ENCODE measurements around the gene IL18BP. TPM values are rescaled to one million over a fixed set of nuclear protein-coding genes. Genes with fewer than 3 reads are reported as not detected.

Gene IL18BP
- total and polyA plus RNA-seq, 2 donors (not counting 3 experiments of a cell fraction or from before 2014, with no cell fraction given): 12.9 to 20.1 TPM

DNA sequence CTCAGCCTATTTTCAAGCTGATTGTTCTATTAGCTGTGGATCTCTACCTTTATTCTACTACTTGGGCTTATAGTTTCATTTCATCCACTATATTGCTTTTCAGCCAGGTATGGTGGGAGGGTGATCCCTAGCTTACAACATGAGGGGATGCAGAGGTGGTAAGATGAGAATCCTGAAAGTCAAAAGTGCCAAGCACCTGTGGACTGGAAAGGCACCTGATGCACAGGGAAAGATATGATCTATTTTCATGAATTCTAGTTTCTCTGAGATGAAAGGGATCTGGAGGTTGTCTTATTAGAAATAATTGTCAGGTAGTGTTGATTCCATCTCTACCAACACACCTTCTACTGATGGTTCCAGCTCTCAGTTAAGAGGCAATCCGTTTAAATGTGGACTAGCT lies 21.6 kb upstream of the IL18BP start:
- dilution Hi-C loops (cut with MboI; ENCODE audit: extremely low pct_ligation_motif_present, low sequenced_read_pairs): no loop called here
- H3K4me1 ChIP-seq (ENCODE audit: control insufficient read depth, extremely low read depth, insufficient read depth, low read length): no peaks in the 10 kb centered on the region
- ChIA-PET CTCF (interaction anchor here (0.7 to 3.7 kb wide), 26 partner anchors 9 to 457 kb away, joined by 3 to 38 read pairs (median 4); partner anchors contain the start of gene CLPB), POLR2A (no interaction called here)
- DNase-seq (ENCODE audit: low read depth, low spot score) (no peak), FAIRE-seq (no peak)
- no peaks in the 10 kb centered on the region for H4K20me1 ChIP-seq (replicated peaks; ENCODE audit: control insufficient read depth, extremely low read depth, insufficient read depth, low read length)
- H3K36me3 ChIP-seq (ENCODE audit: control insufficient read depth in 2 of 2, extremely low read depth in 1 of 2, insufficient read depth in 2 of 2, low read length in 2 of 2): peaks cover 3 to 19% of the 10 kb centered on the region in 2 experiments
- H3K27me3 ChIP-seq (ENCODE audit: control insufficient read depth in 2 of 2, insufficient read depth in 2 of 2, low read length in 2 of 2): no peaks in the 10 kb centered on the region
- no peak overlapping the region for H3K4me3 ChIP-seq (replicated peaks in 1 of 3; ENCODE audit: insufficient read depth in 1 of 3, low read depth in 1 of 3, low read length in 3 of 3)
- H3K9me3 ChIP-seq (replicated peaks; ENCODE audit: control insufficient read depth, insufficient read depth, low read length): no peaks in the 10 kb centered on the region
- peaks cover 72% of the 10 kb centered on the region for H3K79me2 ChIP-seq (ENCODE audit: control insufficient read depth, insufficient read depth, low read length)
- H3K9ac ChIP-seq (replicated peaks; ENCODE audit: extremely low read depth, insufficient read depth, low read length): no peak overlapping the region
- no TSS peak for BruUV-seq (replicated peaks)
- no peak for TF ChIP-seq JUN (IDR thresholded peaks at IDR 0.05; ENCODE audit: borderline replicate concordance, insufficient read depth, insufficient read length, low read depth)
- no peak for TF ChIP-seq MYC (IDR thresholded peaks at IDR 0.05; ENCODE audit: low read depth, low read length)
- no peak for TF ChIP-seq GATA2 (IDR thresholded peaks at IDR 0.05; ENCODE audit: insufficient read depth, insufficient read length, low read depth, low read length)
- no peak for TF ChIP-seq POLR2AphosphoS5 (IDR thresholded peaks at IDR 0.05; ENCODE audit: insufficient read depth, low read depth, low read length)
- TF ChIP-seq MAX (IDR thresholded peaks at IDR 0.05; ENCODE audit: insufficient read depth, insufficient read length): no peak
- TF ChIP-seq POLR2A (IDR thresholded peaks at IDR 0.05; ENCODE audit: low read depth, low read length): no peak
- no peak for TF ChIP-seq FOS (IDR thresholded peaks at IDR 0.05; ENCODE audit: borderline replicate concordance, insufficient read depth, low read length)
- TF ChIP-seq EZH2 (IDR thresholded peaks at IDR 0.05; ENCODE audit: borderline replicate concordance, low read depth, low read length, severe bottlenecking): no peak
- TF ChIP-seq, protein P1, sequence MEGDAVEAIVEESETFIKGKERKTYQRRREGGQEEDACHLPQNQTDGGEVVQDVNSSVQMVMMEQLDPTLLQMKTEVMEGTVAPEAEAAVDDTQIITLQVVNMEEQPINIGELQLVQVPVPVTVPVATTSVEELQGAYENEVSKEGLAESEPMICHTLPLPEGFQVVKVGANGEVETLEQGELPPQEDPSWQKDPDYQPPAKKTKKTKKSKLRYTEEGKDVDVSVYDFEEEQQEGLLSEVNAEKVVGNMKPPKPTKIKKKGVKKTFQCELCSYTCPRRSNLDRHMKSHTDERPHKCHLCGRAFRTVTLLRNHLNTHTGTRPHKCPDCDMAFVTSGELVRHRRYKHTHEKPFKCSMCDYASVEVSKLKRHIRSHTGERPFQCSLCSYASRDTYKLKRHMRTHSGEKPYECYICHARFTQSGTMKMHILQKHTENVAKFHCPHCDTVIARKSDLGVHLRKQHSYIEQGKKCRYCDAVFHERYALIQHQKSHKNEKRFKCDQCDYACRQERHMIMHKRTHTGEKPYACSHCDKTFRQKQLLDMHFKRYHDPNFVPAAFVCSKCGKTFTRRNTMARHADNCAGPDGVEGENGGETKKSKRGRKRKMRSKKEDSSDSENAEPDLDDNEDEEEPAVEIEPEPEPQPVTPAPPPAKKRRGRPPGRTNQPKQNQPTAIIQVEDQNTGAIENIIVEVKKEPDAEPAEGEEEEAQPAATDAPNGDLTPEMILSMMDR (IDR thresholded peaks at IDR 0.05; ENCODE audit: extremely low read depth in 1 of 2, insufficient read depth in 1 of 2, low read depth in 1 of 2, low read length in 2 of 2): no peak
- H2AFZ ChIP-seq (ENCODE audit: low read depth, low read length): no peak overlapping the region
- intact Hi-C loops (cut with micrococcal nuclease): loop anchor here (1.0 to 2.0 kb wide), 4 partner anchors 167 to 454 kb away; no protein-coding TSS in a partner anchor
- H3K27ac ChIP-seq (ENCODE audit: insufficient read depth, low read depth, low read length): no peak overlapping the region
- H3K9me1 ChIP-seq (replicated peaks; ENCODE audit: control insufficient read depth, extremely low read depth, insufficient read depth, low read length): no peaks in the 10 kb centered on the region
- H3K4me2 ChIP-seq (ENCODE audit: insufficient read depth, low read length): no peak overlapping the region
